PC-3 (cell line): ENCODE measurements around the gene SCAANT1. TPM values are rescaled to one million over a fixed set of nuclear protein-coding genes. Genes with fewer than 3 reads are reported as not detected.

Experiments
- ATAC-seq: fragments of 200-7000 bp; cut with Tn5 transposase; 2 replicates; pipeline ENCODE4 v1.9.1; 2020; ENCODE audit warnings: mild to moderate bottlenecking, moderate library complexity
- BruUV-seq: library from RNA; stranded (reverse); fragments of 400-500 nt; replicated peaks from 2 replicates; lab custom pipeline; 2021; lab: Mats Ljungman, UMichigan
- CTCF ChIA-PET: fragments of 300-600 bp; sonication (Branson Sonifier 250); formaldehyde crosslinking; loops from one replicate; lab custom pipeline; 2022; ENCODE audit warnings: antibody characterized with exemption; lab: Charles Lee
- POLR2A ChIA-PET: fragments of 300-600 bp; sonication (Branson Sonifier 250); formaldehyde crosslinking; loops from one replicate; lab custom pipeline; 2022; ENCODE audit warnings: antibody characterized with exemption; ENCODE audit not compliant: unreplicated experiment; lab: Charles Lee
- DNase-seq: peaks from one replicate; pipeline ENCODE4 v3.0.0-alpha.2; 2015
- H2AFZ ChIP-seq: fragments of 300-600 bp; sonication (generic); 2 replicates; pipeline ENCODE4 v1.6.0; 2016; ENCODE audit warnings: antibody characterized with exemption, low read length
- H3F3A ChIP-seq: fragments of 300-600 bp; sonication (generic); one replicate; pipeline ENCODE4 v1.6.0; 2017; ENCODE audit warnings: antibody characterized with exemption, low read length, control low read depth, mild to moderate bottlenecking; ENCODE audit not compliant: unreplicated experiment
- H3K27ac ChIP-seq: fragments of 300-600 bp; sonication (generic); 2 replicates; pipeline ENCODE4 v1.5.1; 2016; ENCODE audit warnings: mild to moderate bottlenecking, low read length
- H3K27me3 ChIP-seq: fragments of 300-600 bp; sonication (generic); 2 replicates; pipeline ENCODE4 v1.6.1; 2016; ENCODE audit warnings: low read length, mixed read lengths
- H3K36me3 ChIP-seq: fragments of 300-600 bp; sonication (generic); 2 replicates; pipeline ENCODE4 v1.6.1; 2016; ENCODE audit warnings: low read depth, mixed run types, low read length, mixed read lengths
- H3K4me1 ChIP-seq: fragments of 300-600 bp; sonication (generic); 2 replicates; pipeline ENCODE4 v1.5.1; 2016; ENCODE audit warnings: low read length; ENCODE audit not compliant: insufficient read depth
- H3K4me2 ChIP-seq: fragments of 300-600 bp; sonication (generic); 2 replicates; pipeline ENCODE4 v1.6.0; 2016; ENCODE audit warnings: low read length
- H3K4me3 ChIP-seq: fragments of 300-600 bp; sonication (generic); 2 replicates; pipeline ENCODE4 v1.5.1; 2016; ENCODE audit warnings: mild to moderate bottlenecking, low read length, mixed read lengths
- H3K79me2 ChIP-seq: fragments of 300-600 bp; sonication (generic); 2 replicates; pipeline ENCODE4 v1.6.1; 2017; ENCODE audit warnings: low read length, mixed read lengths
- H3K9ac ChIP-seq: fragments of 300-600 bp; sonication (generic); 2 replicates; pipeline ENCODE4 v1.6.0; 2016; ENCODE audit warnings: mild to moderate bottlenecking, low read length
- H3K9me2 ChIP-seq: fragments of 300-600 bp; sonication (generic); replicated peaks from 2 replicates; pipeline ENCODE4 v1.6.1; 2016; ENCODE audit warnings: mixed run types, low read length, mixed read lengths
- H3K9me3 ChIP-seq: fragments of 300-600 bp; sonication (generic); 2 replicates; pipeline ENCODE4 v1.6.1; 2016; ENCODE audit warnings: low read length, mixed read lengths
- H4K20me1 ChIP-seq: fragments of 300-600 bp; sonication (generic); 2 replicates; pipeline ENCODE4 v1.6.1; 2016; ENCODE audit warnings: low read length, mixed read lengths
- CTCF ChIP-seq: fragments of 300-600 bp; sonication (generic); conservative IDR thresholded peaks from 2 replicates; pipeline ENCODE4 v1.5.1; 2017; ENCODE audit warnings: antibody characterized with exemption, low read depth, mild to moderate bottlenecking, low read length
- EZH2 ChIP-seq: fragments of 300-600 bp; sonication (generic); IDR thresholded peaks from one replicate; pipeline ENCODE4 v1.6.1; 2017; ENCODE audit warnings: antibody characterized with exemption, mild to moderate bottlenecking, low read length; ENCODE audit not compliant: unreplicated experiment
- EZH2phosphoT487 ChIP-seq: fragments of 300-600 bp; sonication (generic); IDR thresholded peaks from 2 replicates; pipeline ENCODE4 v1.6.1; 2018; ENCODE audit warnings: mild to moderate bottlenecking, antibody characterized with exemption, low read length, borderline replicate concordance
- intact Hi-C: fragments of 100-400 bp; cut with micrococcal nuclease; formaldehyde crosslinking; loops from 2 replicates; pipeline ENCODE4 v1.9.0; 2023
- total RNA-seq: library from RNA; depleted of rRNA; stranded (reverse); fragments of >200 nt; gene quantifications from 2 replicates; pipeline ENCODE4 v1.2.3, GENCODE V29; 2014

Gene SCAANT1
- total RNA-seq, 1 experiment from 2014 or later, result not detected

- no peaks in the 10 kb centered on the region; the same call in 1 of the 2 replicates for H4K20me1 ChIP-seq
- ATAC-seq, result no peak
- intact Hi-C loops, result no loop called here
Observed at GRCh38 chr3:63931290-63931689, 19.1 kb upstream of the SCAANT1 start.

GRCh38 chr3:63927422-63928280, 15.5 kb upstream of the SCAANT1 start:
- Histone ChIP-seq H3K27ac (no peak overlapping the region), H3K9ac (no peak overlapping the region), H3K4me3 (no peak overlapping the region), H3K4me1 (no peaks in the 10 kb centered on the region), H3K27me3 (no peaks in the 10 kb centered on the region), H3F3A (no peaks in the 10 kb centered on the region), H4K20me1 (no peaks in the 10 kb centered on the region), H2AFZ (no peak overlapping the region), H3K36me3 (peaks cover 6% of the 10 kb centered on the region; the same call in 1 of the 2 replicates), H3K9me2 (no peaks in the 10 kb centered on the region), H3K4me2 (no peak overlapping the region), H3K79me2 (peaks cover 11% of the 10 kb centered on the region; the same call in 1 of the 2 replicates), H3K9me3 (no peaks in the 10 kb centered on the region)
- DNase-seq (no peak), ATAC-seq (no peak)
- TF ChIP-seq EZH2 (no peak), CTCF (no peak), EZH2phosphoT487 (no peak)
- ChIA-PET CTCF (no interaction called here), POLR2A (interaction anchor here (0.7 kb wide), 1 partner anchor 10 kb away, joined by 5 read pairs; no protein-coding TSS in a partner anchor)
- intact Hi-C loops, result no loop called here
- BruUV-seq, result no TSS peak

More at GRCh38 chr3:63931290-63931689, 19.1 kb upstream of the SCAANT1 start:
- Histone ChIP-seq H3K9me2 (no peaks in the 10 kb centered on the region), H3K4me2 (no peak overlapping the region), H3K27me3 (no peaks in the 10 kb centered on the region), H3K9me3 (no peaks in the 10 kb centered on the region), H3K79me2 (peaks cover 45% of the 10 kb centered on the region), H3K27ac (no peak overlapping the region), H3K36me3 (no peaks in the 10 kb centered on the region), H2AFZ (no peak overlapping the region), H3K4me3 (no peak overlapping the region), H3F3A (no peaks in the 10 kb centered on the region), H3K9ac (no peak overlapping the region), H3K4me1 (peaks cover 5% of the 10 kb centered on the region; the same call in 1 of the 2 replicates)
- no TSS peak for BruUV-seq
- no peak for DNase-seq
- ChIA-PET POLR2A (no interaction called here), CTCF (no interaction called here)
- no peak for TF ChIP-seq CTCF

GRCh38 chr3:63926309-63926708, 14.1 kb upstream of the SCAANT1 start:
- ChIA-PET POLR2A (no interaction called here), CTCF (no interaction called here)
- DNase-seq, result no peak
- H3K27me3 ChIP-seq, result no peaks in the 10 kb centered on the region
- H3K9me3 ChIP-seq, result no peaks in the 10 kb centered on the region
- no peaks in the 10 kb centered on the region for H3K4me1 ChIP-seq
- no peaks in the 10 kb centered on the region for H3K9me2 ChIP-seq
- H2AFZ ChIP-seq, result no peak overlapping the region
- TF ChIP-seq EZH2phosphoT487 (no peak), CTCF (0 out of 2 replicates have a peak, but pooled peaks have one; percentile 17), EZH2 (no peak)
- H3K4me2 ChIP-seq, result no peak overlapping the region
- no peak overlapping the region for H3K4me3 ChIP-seq
- H3K27ac ChIP-seq, result no peak overlapping the region
- no peaks in the 10 kb centered on the region for H4K20me1 ChIP-seq
- H3K9ac ChIP-seq, result no peak overlapping the region
- BruUV-seq, result no TSS peak
- intact Hi-C loops, result no loop called here
- no peaks in the 10 kb centered on the region for H3F3A ChIP-seq
- ATAC-seq, result no peak
- peaks cover 8% of the 10 kb centered on the region; the same call in 1 of the 2 replicates for H3K79me2 ChIP-seq
- peaks cover 6% of the 10 kb centered on the region; the same call in 1 of the 2 replicates for H3K36me3 ChIP-seq
